ENCODE results near the gene AP4M1. TPM values are rescaled to one million over a fixed set of nuclear protein-coding genes. Genes with fewer than 3 reads are reported as not detected.

Gene AP4M1
- total and polyA plus RNA-seq, 9 of the 15 experiments (the other 6 are each of a cell fraction or from before 2014, with no cell fraction given) = 1.3 to 30.9 (median 14.1) TPM

GRCh38 chr7:100100420-100101015, 925 bp upstream of the AP4M1 start (continued):
- TF ChIP-seq PRMT5 (CRISPR knock-in tag; IDR thresholded peaks at IDR 0.05) = peak; percentile 47; the same call in 1 of the 2 replicates
- TF ChIP-seq ZNF668 (CRISPR knock-in tag; IDR thresholded peaks at IDR 0.05) = 0 out of 2 replicates have a peak, but pooled peaks have one; percentile 68
- no peak for TF ChIP-seq ZNF436 (CRISPR knock-in tag; IDR thresholded peaks at IDR 0.05)
- peak; percentile 94; the same call in 1 of the 2 replicates for TF ChIP-seq RB1 (IDR thresholded peaks at IDR 0.05; ENCODE audit: low read depth)
- TF ChIP-seq TAF7 (tag; IDR thresholded peaks at IDR 0.05) = peak; percentile 26; the same call in 1 of the 2 replicates
- TF ChIP-seq NFE2 (IDR thresholded peaks at IDR 0.05; ENCODE audit: low read depth) = no peak
- no peak for TF ChIP-seq CBX2 (IDR thresholded peaks at IDR 0.05; ENCODE audit: insufficient read depth, low read length, poor library complexity, severe bottlenecking)
- no peak for TF ChIP-seq ZNF316 (IDR thresholded peaks at IDR 0.05)
- TF ChIP-seq PHTF2 (CRISPR knock-in tag; IDR thresholded peaks at IDR 0.05) = no peak
- TF ChIP-seq ZC3H8 (IDR thresholded peaks at IDR 0.05) = no peak
- peak; percentile 41; the same call in 1 of the 2 replicates for TF ChIP-seq TEAD2 (tag; IDR thresholded peaks at IDR 0.05)
- peak; percentile 98 for TF ChIP-seq GABPA (tag; conservative IDR thresholded peaks at IDR 0.05; ENCODE audit: low read depth)
- TF ChIP-seq FOXA3 (CRISPR knock-in tag; conservative IDR thresholded peaks at IDR 0.05 in 1 of 2, IDR thresholded peaks at IDR 0.05 in 1 of 2) = peak; percentile 92
- peak; percentile 77; the same call in 1 of the 2 replicates for TF ChIP-seq PHF21A (IDR thresholded peaks at IDR 0.05; ENCODE audit: borderline replicate concordance, low read depth)
- no peak for TF ChIP-seq STAT5B (CRISPR knock-in tag; IDR thresholded peaks at IDR 0.05)
- peak; percentile 40 for TF ChIP-seq POU5F1 (IDR thresholded peaks at IDR 0.05; ENCODE audit: borderline replicate concordance, low read depth, low read length, partially characterized antibody)
- no peak for TF ChIP-seq ZNF175 (CRISPR knock-in tag; IDR thresholded peaks at IDR 0.05; ENCODE audit: low read depth)
- TF ChIP-seq SMARCB1 (IDR thresholded peaks at IDR 0.05; ENCODE audit: insufficient read length, low read depth) = no peak
- TF ChIP-seq PHF20 (IDR thresholded peaks at IDR 0.05; ENCODE audit: partially characterized antibody) = peak; percentile 91
- no peak for TF ChIP-seq KAT7 (CRISPR knock-in tag; IDR thresholded peaks at IDR 0.05; ENCODE audit: borderline replicate concordance)
- no peak for TF ChIP-seq ZNF79 (CRISPR knock-in tag; IDR thresholded peaks at IDR 0.05; ENCODE audit: low read depth)
- no peak; the same call in 1 of the 2 replicates for TF ChIP-seq NR2C1 (IDR thresholded peaks at IDR 0.05)
- TF ChIP-seq NR2C1 (tag; IDR thresholded peaks at IDR 0.05) = no peak
- TF ChIP-seq, protein P1, sequence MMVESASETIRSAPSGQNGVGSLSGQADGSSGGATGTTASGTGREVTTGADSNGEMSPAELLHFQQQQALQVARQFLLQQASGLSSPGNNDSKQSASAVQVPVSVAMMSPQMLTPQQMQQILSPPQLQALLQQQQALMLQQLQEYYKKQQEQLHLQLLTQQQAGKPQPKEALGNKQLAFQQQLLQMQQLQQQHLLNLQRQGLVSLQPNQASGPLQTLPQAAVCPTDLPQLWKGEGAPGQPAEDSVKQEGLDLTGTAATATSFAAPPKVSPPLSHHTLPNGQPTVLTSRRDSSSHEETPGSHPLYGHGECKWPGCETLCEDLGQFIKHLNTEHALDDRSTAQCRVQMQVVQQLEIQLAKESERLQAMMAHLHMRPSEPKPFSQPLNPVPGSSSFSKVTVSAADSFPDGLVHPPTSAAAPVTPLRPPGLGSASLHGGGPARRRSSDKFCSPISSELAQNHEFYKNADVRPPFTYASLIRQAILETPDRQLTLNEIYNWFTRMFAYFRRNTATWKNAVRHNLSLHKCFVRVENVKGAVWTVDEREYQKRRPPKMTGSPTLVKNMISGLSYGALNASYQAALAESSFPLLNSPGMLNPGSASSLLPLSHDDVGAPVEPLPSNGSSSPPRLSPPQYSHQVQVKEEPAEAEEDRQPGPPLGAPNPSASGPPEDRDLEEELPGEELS (CRISPR knock-in tag; IDR thresholded peaks at IDR 0.05; ENCODE audit: borderline replicate concordance) = no peak; the same call in 1 of the 2 replicates
- no peak for TF ChIP-seq STAT5A (IDR thresholded peaks at IDR 0.05; ENCODE audit: borderline replicate concordance, low read length)
- TF ChIP-seq XRCC3 (IDR thresholded peaks at IDR 0.05) = no peak
- TF ChIP-seq HLTF (IDR thresholded peaks at IDR 0.05) = 0 out of 2 replicates have a peak, but pooled peaks have one; percentile 19
- TF ChIP-seq MAX (CRISPR knock-in tag; IDR thresholded peaks at IDR 0.05) = peak; percentile 86
- TF ChIP-seq ERF (CRISPR knock-in tag; IDR thresholded peaks at IDR 0.05) = peak; percentile 70; the same call in 1 of the 2 replicates

All from K562 (cell line).